CD14-positive monocyte (primary cell): ENCODE results near the gene THEM4. TPM values are rescaled to one million over a fixed set of nuclear protein-coding genes. Genes with fewer than 3 reads are reported as not detected.

ENCODE experiments used
- DNase-seq, 3 donors: peaks; one replicate each; pipeline ENCODE4 v3.0.0-alpha.2; 2011 to 2022
- H2AFZ ChIP-seq: 2 replicates; pipeline ENCODE4 v1.6.0; 2012; ENCODE audit warnings: mild to moderate bottlenecking, low read depth, low read length, inconsistent platforms; ENCODE audit not compliant: insufficient read depth, poor library complexity, severe bottlenecking
- H3K27ac ChIP-seq, 2 donors: 1 replicate in 1 of 2; 2 replicates in 1 of 2; pipeline ENCODE4 v1.5.1; 2012 to 2013; ENCODE audit warnings: low read length in 2 of 2, control low read depth in 1 of 2, inconsistent platforms in 1 of 2, low read depth in 1 of 2, mild to moderate bottlenecking in 1 of 2
- H3K27me3 ChIP-seq, 2 donors: one replicate each; pipeline versions ENCODE4 v1.6.0 to v1.6.1; 2011 to 2013; ENCODE audit warnings: low read length in 2 of 2; ENCODE audit not compliant: control insufficient read depth in 2 of 2, insufficient read depth in 2 of 2
- H3K36me3 ChIP-seq, 2 donors: replicated peaks in 1 of 2; 1 replicate in 1 of 2; 2 replicates in 1 of 2; pipeline versions ENCODE4 v1.5.1 to v1.6.1; 2012 to 2013; ENCODE audit warnings: low read length in 2 of 2, control low read depth in 1 of 2, inconsistent platforms in 1 of 2, mild to moderate bottlenecking in 1 of 2; ENCODE audit not compliant: insufficient read depth in 2 of 2, control insufficient read depth in 1 of 2
- H3K4me1 ChIP-seq, 2 donors: 1 replicate in 1 of 2; 2 replicates in 1 of 2; pipeline versions ENCODE4 v1.5.1 to v1.6.1; 2012 to 2013; ENCODE audit warnings: low read length in 2 of 2, control low read depth in 1 of 2, inconsistent platforms in 1 of 2, mild to moderate bottlenecking in 1 of 2, moderate library complexity in 1 of 2; ENCODE audit not compliant: insufficient read depth in 2 of 2, control insufficient read depth in 1 of 2
- H3K4me2 ChIP-seq: replicated peaks from 2 replicates; pipeline ENCODE3; 2012; ENCODE audit warnings: low read length, moderate library complexity, mild to moderate bottlenecking; ENCODE audit not compliant: poor library complexity, severe bottlenecking; ENCODE audit errors: extremely low read depth
- H3K4me3 ChIP-seq, 3 experiments: fragments of 200-600 bp in 1 of 3; sonication (generic) in 1 of 3; replicated peaks in 1 of 3; 1 replicate in 2 of 3; 2 replicates in 1 of 3; pipeline ENCODE4 v1.5.1; 2011 to 2013; ENCODE audit warnings: low read length in 3 of 3, mild to moderate bottlenecking in 3 of 3, control low read depth in 2 of 3, low read depth in 2 of 3, inconsistent platforms in 1 of 3, moderate library complexity in 1 of 3
- H3K79me2 ChIP-seq: 2 replicates; pipeline ENCODE4 v1.6.0; 2012; ENCODE audit warnings: mild to moderate bottlenecking, control low read depth, inconsistent platforms, low read length, moderate library complexity; ENCODE audit not compliant: insufficient read depth
- H3K9ac ChIP-seq: 2 replicates; pipeline ENCODE4 v1.6.0; 2017; ENCODE audit warnings: low read length, mild to moderate bottlenecking; ENCODE audit not compliant: insufficient read depth, poor library complexity, severe bottlenecking
- H3K9me3 ChIP-seq, 2 donors: replicated peaks in 1 of 2; 1 replicate in 1 of 2; 2 replicates in 1 of 2; pipeline versions ENCODE4 v1.5.1 to v1.6.1; 2012 to 2013; ENCODE audit warnings: low read length in 2 of 2, control low read depth in 1 of 2; ENCODE audit not compliant: control insufficient read depth in 1 of 2, insufficient read depth in 1 of 2
- H4K20me1 ChIP-seq: 2 replicates; pipeline ENCODE4 v1.6.0; 2012; ENCODE audit warnings: mild to moderate bottlenecking, low read length, control low read depth, moderate library complexity; ENCODE audit not compliant: insufficient read depth
- H3K27ac Mint-ChIP-seq, 7 donors: one replicate each; pipeline ENCODE4 v1.8.0; 2020; ENCODE audit warnings: mild to moderate bottlenecking in 7 of 7, mixed read lengths in 7 of 7, moderate library complexity in 6 of 7, inconsistent platforms in 2 of 7
- H3K27me3 Mint-ChIP-seq, 3 donors: one replicate each; pipeline ENCODE4 v1.8.0; 2021 to 2022; ENCODE audit warnings: low read depth in 3 of 3, mild to moderate bottlenecking in 3 of 3, mixed read lengths in 3 of 3, moderate library complexity in 3 of 3, inconsistent platforms in 1 of 3
- H3K36me3 Mint-ChIP-seq, 2 donors: one replicate each; pipeline ENCODE4 v1.8.0; 2020; ENCODE audit warnings: mixed read lengths in 2 of 2, inconsistent platforms in 1 of 2, mild to moderate bottlenecking in 1 of 2
- H3K4me1 Mint-ChIP-seq: one replicate; pipeline ENCODE4 v1.8.0; 2020; ENCODE audit warnings: mild to moderate bottlenecking, mixed read lengths
- H3K4me3 Mint-ChIP-seq, 2 donors: one replicate each; pipeline ENCODE4 v1.8.0; 2020; ENCODE audit warnings: mild to moderate bottlenecking in 2 of 2, mixed read lengths in 2 of 2, moderate library complexity in 1 of 2
- H3K9me3 Mint-ChIP-seq, 7 donors: one replicate each; pipeline ENCODE4 v1.8.0; 2020 to 2022; ENCODE audit warnings: mixed read lengths in 7 of 7, mild to moderate bottlenecking in 6 of 7, moderate library complexity in 6 of 7, inconsistent platforms in 2 of 7
- WGBS: methylation state at CpG from one replicate; pipeline ENCODE4 v1.1.5; 2013; ENCODE audit warnings: missing lambda C conversion rate; ENCODE audit not compliant: insufficient coverage; 5-methylcytosine and 5-hydroxymethylcytosine counted together
- intact Hi-C, 2 donors: fragments of 100-400 bp; cut with micrococcal nuclease; formaldehyde crosslinking; loops; one replicate each; pipeline versions ENCODE4 v1.15.0 to v1.15.1; 2023
- polyA plus RNA-seq, 3 donors: library from polyadenylated mRNA; depleted of rRNA in 1 of 3; unstranded in 2 of 3; stranded (reverse) in 1 of 3; fragments of 300-500 nt in 2 of 3; fragments of >200 nt in 1 of 3; fragmentation: Illumina TruSeq in 2 of 3; gene quantifications; 1 replicate in 2 of 3; 2 replicates in 1 of 3; pipeline ENCODE4 v1.2.3, GENCODE V29; 2012 to 2021
- TF ChIP-seq, protein P1 (sequence below): fragments of 200-600 bp; IDR thresholded peaks from one replicate; pipeline ENCODE4 v1.8.0; 2022; ENCODE audit warnings: antibody characterized with exemption, mild to moderate bottlenecking

Gene THEM4
- polyA plus RNA-seq, 3 donors = 3.7 to 6.0 (median 4.6) TPM

DNA sequence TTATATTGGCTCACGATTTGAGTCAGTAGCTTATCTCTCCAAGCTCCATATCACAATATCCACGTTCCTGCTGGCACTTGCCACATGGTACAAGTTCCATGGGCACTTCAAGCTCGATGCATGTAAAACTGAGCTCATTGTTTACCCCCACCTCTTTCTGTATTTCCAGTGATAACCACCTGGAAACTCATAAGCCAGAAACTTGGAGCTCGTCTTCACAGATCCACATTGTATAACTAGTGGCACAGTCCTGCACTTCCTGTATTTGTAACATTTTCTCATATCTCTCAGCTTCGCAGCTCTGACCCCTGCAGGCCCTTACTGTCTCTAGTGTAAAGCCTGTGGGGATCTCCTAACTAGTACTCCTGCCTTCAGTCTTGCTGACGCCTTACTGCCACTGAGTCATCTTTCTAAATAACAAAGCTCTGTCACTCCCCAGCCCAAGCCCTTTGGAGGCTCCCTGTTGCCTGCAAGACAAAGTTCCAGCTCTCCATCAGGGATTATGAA lies 63.2 kb downstream of the THEM4 start:
- H3K27ac Mint-ChIP-seq = no peak overlapping the region

DNA sequence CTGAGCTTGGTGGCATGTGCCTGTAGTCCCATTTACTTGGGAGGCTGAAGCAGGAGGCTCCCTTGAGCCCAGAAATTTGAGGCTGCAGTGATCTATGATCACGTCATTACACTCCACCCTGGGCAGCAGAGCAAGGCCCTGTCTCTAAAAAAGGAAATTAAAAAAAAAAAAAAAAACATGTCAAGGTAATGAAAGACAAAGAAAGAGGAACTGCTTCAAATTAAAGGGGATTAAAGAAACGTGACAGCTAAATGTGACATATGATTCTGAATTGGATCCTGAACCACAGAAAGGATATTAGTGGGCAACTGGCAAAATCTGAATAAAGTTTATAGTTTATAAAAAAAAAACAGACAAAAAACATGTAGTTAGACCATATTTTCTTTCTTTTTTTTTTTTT lies 65.9 kb downstream of the THEM4 start:
- Histone ChIP-seq H3K79me2 (no peaks in the 10 kb centered on the region), H2AFZ (no peak overlapping the region), H3K4me3 (no peak overlapping the region), H3K9me3 (peaks cover 0 to 18% of the 10 kb centered on the region in 2 donors), H3K4me1 (peaks cover 16 to 18% of the 10 kb centered on the region in 2 donors), H3K36me3 (no peaks in the 10 kb centered on the region), H4K20me1 (no peaks in the 10 kb centered on the region), H3K9ac (no peak overlapping the region), H3K4me2 (no peak overlapping the region), H3K27ac (no peak overlapping the region), H3K27me3 (peaks cover 36 to 71% of the 10 kb centered on the region in 2 donors)
- TF ChIP-seq, protein P1, sequence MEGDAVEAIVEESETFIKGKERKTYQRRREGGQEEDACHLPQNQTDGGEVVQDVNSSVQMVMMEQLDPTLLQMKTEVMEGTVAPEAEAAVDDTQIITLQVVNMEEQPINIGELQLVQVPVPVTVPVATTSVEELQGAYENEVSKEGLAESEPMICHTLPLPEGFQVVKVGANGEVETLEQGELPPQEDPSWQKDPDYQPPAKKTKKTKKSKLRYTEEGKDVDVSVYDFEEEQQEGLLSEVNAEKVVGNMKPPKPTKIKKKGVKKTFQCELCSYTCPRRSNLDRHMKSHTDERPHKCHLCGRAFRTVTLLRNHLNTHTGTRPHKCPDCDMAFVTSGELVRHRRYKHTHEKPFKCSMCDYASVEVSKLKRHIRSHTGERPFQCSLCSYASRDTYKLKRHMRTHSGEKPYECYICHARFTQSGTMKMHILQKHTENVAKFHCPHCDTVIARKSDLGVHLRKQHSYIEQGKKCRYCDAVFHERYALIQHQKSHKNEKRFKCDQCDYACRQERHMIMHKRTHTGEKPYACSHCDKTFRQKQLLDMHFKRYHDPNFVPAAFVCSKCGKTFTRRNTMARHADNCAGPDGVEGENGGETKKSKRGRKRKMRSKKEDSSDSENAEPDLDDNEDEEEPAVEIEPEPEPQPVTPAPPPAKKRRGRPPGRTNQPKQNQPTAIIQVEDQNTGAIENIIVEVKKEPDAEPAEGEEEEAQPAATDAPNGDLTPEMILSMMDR = no peak
- peaks cover 21% of the 10 kb centered on the region for H3K4me1 Mint-ChIP-seq
- no peak overlapping the region for H3K27ac Mint-ChIP-seq
- no CpG with 5 or more reads among the region's 2 CpGs for WGBS
- peaks cover 2 to 5% of the 10 kb centered on the region in 2 donors for H3K36me3 Mint-ChIP-seq
- H3K4me3 Mint-ChIP-seq = no peak overlapping the region
- H3K9me3 Mint-ChIP-seq = peaks cover 0 to 12% (median 10%) of the 10 kb centered on the region in 7 donors
- intact Hi-C loops = no loop called here
- no peak for DNase-seq
- H3K27me3 Mint-ChIP-seq = peaks cover 59 to 66% (median 60%) of the 10 kb centered on the region in 3 donors

More for the DNA sequence above, 63.2 kb downstream of the THEM4 start:
- H3K27me3 ChIP-seq = peaks cover 18 to 66% of the 10 kb centered on the region in 2 donors
- TF ChIP-seq, protein P1 = no peak
- no peaks in the 10 kb centered on the region for H3K79me2 ChIP-seq
- WGBS = 66% methylated on average over 6 of the region's 6 CpGs
- intact Hi-C loops = no loop called here
- no peak overlapping the region for H2AFZ ChIP-seq
- no peak overlapping the region for H3K4me2 ChIP-seq
- Mint-ChIP-seq H3K36me3 (no peaks in the 10 kb centered on the region), H3K9me3 (no peaks in the 10 kb centered on the region), H3K4me3 (peak overlapping the region in 1 of 2 donors; percentile 42), H3K27me3 (peaks cover 41 to 56% (median 46%) of the 10 kb centered on the region in 3 donors), H3K4me1 (peaks cover 7% of the 10 kb centered on the region)
- no peaks in the 10 kb centered on the region for H3K36me3 ChIP-seq
- DNase-seq = peak in 1 of 3 donors; percentile 33
- no peak overlapping the region for H3K4me3 ChIP-seq
- no peaks in the 10 kb centered on the region for H3K4me1 ChIP-seq
- no peak overlapping the region for H3K27ac ChIP-seq
- H3K9ac ChIP-seq = no peak overlapping the region
- H4K20me1 ChIP-seq = no peaks in the 10 kb centered on the region
- no peaks in the 10 kb centered on the region for H3K9me3 ChIP-seq
